ENCODE measurements around the gene C2CD4B. TPM values are rescaled to one million over a fixed set of nuclear protein-coding genes. Genes with fewer than 3 reads are reported as not detected.

The C2CD4B gene
- total RNA-seq, 1 experiment from 2014 or later = not detected

DNA sequence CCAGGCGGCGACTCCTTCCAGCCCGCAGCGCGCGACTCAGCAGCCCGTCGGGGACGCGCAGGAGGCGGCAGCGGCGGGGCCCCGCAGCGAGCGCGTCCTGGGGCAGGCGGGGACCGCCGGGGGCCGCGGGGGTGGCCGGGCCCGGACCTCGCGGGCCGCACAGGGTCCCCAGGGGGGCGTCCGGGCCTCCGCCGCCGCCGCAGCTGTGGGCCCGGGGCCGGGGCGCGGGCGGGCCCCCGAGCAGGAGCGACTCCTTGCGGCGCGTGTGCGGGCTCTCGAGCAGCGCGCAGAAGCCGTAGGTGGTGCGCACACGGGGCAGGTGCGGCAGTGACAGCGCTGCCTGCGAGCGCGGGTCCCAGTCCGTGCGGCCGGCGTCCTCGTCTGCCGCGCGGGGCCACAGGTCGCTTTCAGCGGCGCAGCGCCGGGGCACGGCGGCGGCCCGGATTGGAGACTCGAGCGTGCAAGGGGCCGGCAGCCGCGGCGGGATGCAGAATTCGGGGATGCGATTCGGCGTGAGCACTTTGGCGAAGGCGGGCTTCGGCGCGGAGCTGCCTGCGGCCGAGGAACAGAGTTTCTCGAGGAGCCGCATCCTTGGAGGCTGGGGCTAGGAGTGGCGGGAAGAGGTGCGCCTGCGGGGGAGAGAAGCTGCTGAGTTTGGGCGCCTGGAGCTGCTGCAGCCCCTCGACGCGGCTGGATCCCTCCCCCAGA lies 535 bp downstream of the C2CD4B start:
- H3K9ac ChIP-seq (ENCODE audit: low read length) = no peak overlapping the region
- no peaks in the 10 kb centered on the region for H4K20me1 ChIP-seq (ENCODE audit: insufficient read depth, low read depth, low read length)
- H3K9me3 ChIP-seq (ENCODE audit: low read length) = no peaks in the 10 kb centered on the region
- DNase-seq = no peak
- H3K4me2 ChIP-seq (ENCODE audit: low read depth, low read length, poor library complexity, severe bottlenecking) = no peak overlapping the region
- H3K4me1 ChIP-seq (ENCODE audit: low read length) = no peaks in the 10 kb centered on the region
- no peaks in the 10 kb centered on the region for H3K9me2 ChIP-seq (replicated peaks; ENCODE audit: insufficient read depth, low read length)
- H2AFZ ChIP-seq (ENCODE audit: low read length) = no peak overlapping the region
- no peaks in the 10 kb centered on the region for H3K36me3 ChIP-seq (ENCODE audit: insufficient read depth, low read length)
- no peak overlapping the region for H3K4me3 ChIP-seq (ENCODE audit: low read length)
- no peak overlapping the region for H3K27ac ChIP-seq (ENCODE audit: low read length)
- no peaks in the 10 kb centered on the region for H3K27me3 ChIP-seq (ENCODE audit: low read length)
- H3K79me2 ChIP-seq (ENCODE audit: low read length) = no peaks in the 10 kb centered on the region

DNA sequence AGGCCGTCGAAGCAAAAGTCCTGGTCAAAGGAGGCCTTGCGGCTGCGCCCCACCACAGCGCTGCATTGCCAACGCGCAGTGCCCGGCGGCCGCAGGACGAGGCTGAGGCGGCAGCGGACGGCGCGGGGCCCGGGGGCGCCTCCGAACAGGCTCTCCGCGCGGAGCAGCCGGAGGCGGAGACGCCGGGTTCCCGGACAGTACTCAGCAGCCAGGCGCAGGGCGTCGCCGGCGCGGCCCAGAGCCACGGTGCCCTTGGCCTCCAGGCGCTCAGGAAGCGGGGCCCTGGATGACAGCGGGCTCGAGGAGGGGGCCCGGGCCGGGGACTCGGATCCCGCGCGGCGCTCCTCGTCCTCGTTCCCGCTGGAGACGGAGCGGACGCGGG lies 1.1 kb downstream of the C2CD4B start:
- no peaks in the 10 kb centered on the region for H3K4me1 ChIP-seq (ENCODE audit: low read length)
- no peak overlapping the region for H3K27ac ChIP-seq (ENCODE audit: low read length)
- no peaks in the 10 kb centered on the region for H4K20me1 ChIP-seq (ENCODE audit: insufficient read depth, low read depth, low read length)
- no peaks in the 10 kb centered on the region for H3K9me3 ChIP-seq (ENCODE audit: low read length)
- H3K9ac ChIP-seq (ENCODE audit: low read length) = no peak overlapping the region
- H3K79me2 ChIP-seq (ENCODE audit: low read length) = no peaks in the 10 kb centered on the region
- H2AFZ ChIP-seq (ENCODE audit: low read length) = no peak overlapping the region
- H3K4me2 ChIP-seq (ENCODE audit: low read depth, low read length, poor library complexity, severe bottlenecking) = no peak overlapping the region
- H3K27me3 ChIP-seq (ENCODE audit: low read length) = no peaks in the 10 kb centered on the region
- no peaks in the 10 kb centered on the region for H3K9me2 ChIP-seq (replicated peaks; ENCODE audit: insufficient read depth, low read length)
- H3K4me3 ChIP-seq (ENCODE audit: low read length) = no peak overlapping the region
- DNase-seq = no peak
- H3K36me3 ChIP-seq (ENCODE audit: insufficient read depth, low read length) = no peaks in the 10 kb centered on the region

DNA sequence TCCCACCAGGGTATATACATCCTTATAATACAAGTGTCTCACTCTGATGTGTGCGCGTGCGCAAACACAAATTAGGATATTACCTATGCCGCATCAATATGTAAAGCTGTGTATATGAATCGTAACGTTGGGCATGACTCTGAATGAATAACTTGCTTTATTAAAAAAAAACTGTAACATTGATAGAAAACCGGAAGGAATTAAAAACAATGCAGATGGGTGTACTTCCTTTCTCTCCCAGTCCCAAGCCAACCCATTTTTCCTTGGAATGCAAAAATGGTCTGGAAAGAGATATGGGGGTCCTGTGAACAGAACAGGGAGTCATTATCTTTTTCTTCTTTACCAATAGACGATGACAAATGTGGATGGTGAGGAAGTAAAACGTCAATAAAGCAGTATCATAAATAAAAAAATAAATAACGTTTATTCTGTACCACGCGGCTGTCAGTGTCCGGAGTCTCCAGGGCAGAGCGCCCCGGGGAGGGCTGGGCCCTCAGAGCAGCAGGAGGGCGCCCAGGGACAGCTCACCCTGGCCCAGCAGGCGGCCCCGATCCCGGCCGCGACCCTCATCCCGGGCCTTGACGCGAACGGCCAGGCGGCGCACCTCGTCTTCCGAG lies 1.6 kb downstream of the C2CD4B start:
- Histone ChIP-seq H3K9me2 (replicated peaks; ENCODE audit: insufficient read depth, low read length) (no peaks in the 10 kb centered on the region), H2AFZ (ENCODE audit: low read length) (no peak overlapping the region), H3K27me3 (ENCODE audit: low read length) (no peaks in the 10 kb centered on the region), H3K4me2 (ENCODE audit: low read depth, low read length, poor library complexity, severe bottlenecking) (no peak overlapping the region), H4K20me1 (ENCODE audit: insufficient read depth, low read depth, low read length) (no peaks in the 10 kb centered on the region), H3K4me1 (ENCODE audit: low read length) (no peaks in the 10 kb centered on the region), H3K79me2 (ENCODE audit: low read length) (no peaks in the 10 kb centered on the region), H3K36me3 (ENCODE audit: insufficient read depth, low read length) (no peaks in the 10 kb centered on the region), H3K9ac (ENCODE audit: low read length) (no peak overlapping the region), H3K9me3 (ENCODE audit: low read length) (no peaks in the 10 kb centered on the region), H3K4me3 (ENCODE audit: low read length) (no peak overlapping the region), H3K27ac (ENCODE audit: low read length) (no peak overlapping the region)
- no peak for DNase-seq

DNA sequence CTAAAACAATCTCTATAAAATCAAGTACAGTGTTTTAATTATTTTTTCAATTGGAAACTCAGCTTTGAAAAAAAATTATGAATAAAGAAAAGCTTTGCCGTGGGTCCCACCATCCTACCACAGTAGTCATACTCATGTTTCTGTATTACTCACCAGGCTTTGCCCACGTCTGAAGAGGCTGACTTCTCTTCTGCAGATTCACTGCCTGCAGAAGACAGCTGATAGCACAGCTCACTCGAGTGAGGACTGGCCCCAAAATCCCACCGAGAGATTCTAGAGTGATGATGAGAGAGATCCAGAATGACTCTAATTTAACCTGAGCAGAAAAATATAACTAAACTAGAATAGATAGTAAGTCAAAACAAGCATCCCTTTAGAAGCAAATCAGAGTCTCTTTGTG lies 11.9 kb downstream of the C2CD4B start:
- Histone ChIP-seq H3K79me2 (ENCODE audit: low read length) (no peaks in the 10 kb centered on the region), H4K20me1 (ENCODE audit: insufficient read depth, low read depth, low read length) (no peaks in the 10 kb centered on the region), H3K27ac (ENCODE audit: low read length) (no peak overlapping the region), H3K27me3 (ENCODE audit: low read length) (no peaks in the 10 kb centered on the region), H3K4me2 (ENCODE audit: low read depth, low read length, poor library complexity, severe bottlenecking) (no peak overlapping the region), H3K9ac (ENCODE audit: low read length) (no peak overlapping the region), H3K36me3 (ENCODE audit: insufficient read depth, low read length) (no peaks in the 10 kb centered on the region), H2AFZ (ENCODE audit: low read length) (no peak overlapping the region), H3K4me1 (ENCODE audit: low read length) (no peaks in the 10 kb centered on the region), H3K9me3 (ENCODE audit: low read length) (no peaks in the 10 kb centered on the region), H3K9me2 (replicated peaks; ENCODE audit: insufficient read depth, low read length) (no peaks in the 10 kb centered on the region), H3K4me3 (ENCODE audit: low read length) (no peak overlapping the region)
- DNase-seq = no peak

DNA sequence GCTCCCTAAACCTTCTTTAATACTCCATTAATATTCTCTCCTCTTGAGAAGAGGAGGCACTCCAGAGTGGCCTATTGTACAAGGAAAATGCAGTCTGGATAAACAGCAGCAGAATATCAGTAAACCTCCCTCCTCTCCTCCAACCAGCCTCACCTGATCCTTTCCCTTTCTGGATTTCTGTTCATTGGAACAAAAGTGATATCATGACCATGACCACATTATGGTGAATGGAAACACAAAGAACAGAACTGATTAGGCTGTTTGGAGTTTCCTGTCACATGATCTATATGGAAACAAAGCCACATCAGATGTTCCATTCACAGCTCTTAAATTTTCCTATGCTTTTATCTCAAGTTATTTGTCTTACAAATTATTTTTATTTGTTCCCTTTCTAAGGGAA lies 14.6 kb downstream of the C2CD4B start:
- Histone ChIP-seq H3K4me2 (ENCODE audit: low read depth, low read length, poor library complexity, severe bottlenecking) (no peak overlapping the region), H3K9me3 (ENCODE audit: low read length) (no peaks in the 10 kb centered on the region), H3K36me3 (ENCODE audit: insufficient read depth, low read length) (no peaks in the 10 kb centered on the region), H3K4me3 (ENCODE audit: low read length) (no peak overlapping the region), H3K79me2 (ENCODE audit: low read length) (no peaks in the 10 kb centered on the region), H4K20me1 (ENCODE audit: insufficient read depth, low read depth, low read length) (no peaks in the 10 kb centered on the region), H3K9ac (ENCODE audit: low read length) (no peak overlapping the region), H3K27me3 (ENCODE audit: low read length) (no peaks in the 10 kb centered on the region), H2AFZ (ENCODE audit: low read length) (no peak overlapping the region), H3K4me1 (ENCODE audit: low read length) (no peaks in the 10 kb centered on the region), H3K27ac (ENCODE audit: low read length) (no peak overlapping the region), H3K9me2 (replicated peaks; ENCODE audit: insufficient read depth, low read length) (no peaks in the 10 kb centered on the region)
- no peak for DNase-seq

DNA sequence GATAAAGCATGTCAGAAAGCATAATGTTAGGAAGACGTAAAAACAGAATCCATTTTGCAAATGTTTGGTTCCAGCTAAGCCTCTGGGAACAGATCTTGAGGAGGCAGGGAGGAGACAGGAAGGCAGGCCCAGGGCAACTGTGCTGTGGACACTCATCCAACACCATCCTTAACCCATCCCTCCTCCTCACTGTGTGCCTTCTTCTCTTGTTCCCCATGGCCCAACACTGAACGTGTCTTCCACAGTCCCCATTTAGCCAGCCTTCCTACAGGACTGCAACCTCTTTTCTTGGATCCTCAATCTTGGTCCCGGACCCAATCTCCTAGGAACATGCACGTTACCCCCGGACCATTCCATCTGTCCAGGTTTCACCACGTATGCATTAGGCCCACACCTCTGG lies 15.4 kb downstream of the C2CD4B start:
- Histone ChIP-seq H3K9ac (ENCODE audit: low read length) (no peak overlapping the region), H3K27me3 (ENCODE audit: low read length) (no peaks in the 10 kb centered on the region), H3K4me2 (ENCODE audit: low read depth, low read length, poor library complexity, severe bottlenecking) (no peak overlapping the region), H3K9me3 (ENCODE audit: low read length) (no peaks in the 10 kb centered on the region), H3K4me1 (ENCODE audit: low read length) (no peaks in the 10 kb centered on the region), H2AFZ (ENCODE audit: low read length) (no peak overlapping the region), H3K9me2 (replicated peaks; ENCODE audit: insufficient read depth, low read length) (no peaks in the 10 kb centered on the region), H4K20me1 (ENCODE audit: insufficient read depth, low read depth, low read length) (no peaks in the 10 kb centered on the region), H3K36me3 (ENCODE audit: insufficient read depth, low read length) (no peaks in the 10 kb centered on the region), H3K27ac (ENCODE audit: low read length) (no peak overlapping the region), H3K79me2 (ENCODE audit: low read length) (no peaks in the 10 kb centered on the region), H3K4me3 (ENCODE audit: low read length) (no peak overlapping the region)
- DNase-seq = no peak

DNA sequence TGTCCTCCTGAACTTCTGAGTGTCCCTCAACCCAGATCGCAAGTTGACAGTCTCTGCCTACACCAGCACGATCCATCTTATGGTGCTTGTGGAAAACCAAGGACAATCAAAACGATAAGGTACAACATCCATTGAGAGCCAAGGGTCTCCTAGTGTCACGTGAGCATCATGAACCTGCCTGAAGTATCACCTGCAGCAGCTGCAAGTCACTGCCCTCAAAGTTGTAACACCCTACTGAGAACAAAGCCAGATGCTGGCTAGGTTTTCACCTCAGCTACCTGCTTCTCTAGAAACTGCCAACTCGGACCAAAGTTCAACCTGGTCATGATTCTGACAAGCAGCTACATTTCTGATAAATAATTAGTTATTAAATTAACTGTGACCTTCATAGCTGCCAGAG lies 17.5 kb downstream of the C2CD4B start:
- no peak overlapping the region for H3K4me3 ChIP-seq (ENCODE audit: low read length)
- no peaks in the 10 kb centered on the region for H3K9me2 ChIP-seq (replicated peaks; ENCODE audit: insufficient read depth, low read length)
- H3K9me3 ChIP-seq (ENCODE audit: low read length) = no peaks in the 10 kb centered on the region
- no peak for DNase-seq
- no peak overlapping the region for H3K9ac ChIP-seq (ENCODE audit: low read length)
- no peak overlapping the region for H3K27ac ChIP-seq (ENCODE audit: low read length)
- no peaks in the 10 kb centered on the region for H3K27me3 ChIP-seq (ENCODE audit: low read length)
- no peaks in the 10 kb centered on the region for H3K36me3 ChIP-seq (ENCODE audit: insufficient read depth, low read length)
- H2AFZ ChIP-seq (ENCODE audit: low read length) = no peak overlapping the region
- no peak overlapping the region for H3K4me2 ChIP-seq (ENCODE audit: low read depth, low read length, poor library complexity, severe bottlenecking)
- H3K4me1 ChIP-seq (ENCODE audit: low read length) = no peaks in the 10 kb centered on the region
- H3K79me2 ChIP-seq (ENCODE audit: low read length) = no peaks in the 10 kb centered on the region
- H4K20me1 ChIP-seq (ENCODE audit: insufficient read depth, low read depth, low read length) = no peaks in the 10 kb centered on the region

DNA sequence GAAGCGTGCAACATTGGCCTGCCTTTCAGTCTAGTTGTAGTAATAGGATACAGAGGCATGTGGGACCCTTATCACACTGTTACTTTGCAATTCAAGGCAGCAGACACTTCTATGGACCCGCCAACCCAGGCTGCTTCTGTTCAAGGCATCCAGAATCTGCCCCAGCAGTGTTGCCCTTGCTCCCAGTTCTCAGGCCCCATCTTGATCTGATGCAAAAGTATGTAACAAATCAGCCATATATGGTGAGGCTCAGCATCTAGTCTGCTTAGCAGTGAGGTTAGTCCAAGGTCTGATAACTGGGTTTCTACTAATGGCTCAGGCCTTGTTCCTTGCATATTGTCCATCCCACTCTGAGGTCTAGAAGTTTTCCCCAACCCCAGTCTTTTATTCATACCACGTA lies 17.9 kb downstream of the C2CD4B start:
- H4K20me1 ChIP-seq (ENCODE audit: insufficient read depth, low read depth, low read length) = no peaks in the 10 kb centered on the region
- H3K36me3 ChIP-seq (ENCODE audit: insufficient read depth, low read length) = no peaks in the 10 kb centered on the region
- H3K27ac ChIP-seq (ENCODE audit: low read length) = no peak overlapping the region
- H3K9me2 ChIP-seq (replicated peaks; ENCODE audit: insufficient read depth, low read length) = no peaks in the 10 kb centered on the region
- H2AFZ ChIP-seq (ENCODE audit: low read length) = no peak overlapping the region
- no peaks in the 10 kb centered on the region for H3K9me3 ChIP-seq (ENCODE audit: low read length)
- H3K4me2 ChIP-seq (ENCODE audit: low read depth, low read length, poor library complexity, severe bottlenecking) = no peak overlapping the region
- H3K4me1 ChIP-seq (ENCODE audit: low read length) = no peaks in the 10 kb centered on the region
- no peaks in the 10 kb centered on the region for H3K79me2 ChIP-seq (ENCODE audit: low read length)
- no peaks in the 10 kb centered on the region for H3K27me3 ChIP-seq (ENCODE audit: low read length)
- DNase-seq = no peak
- no peak overlapping the region for H3K9ac ChIP-seq (ENCODE audit: low read length)
- no peak overlapping the region for H3K4me3 ChIP-seq (ENCODE audit: low read length)
